ENCODE measurements around the gene HPGDS.

- no peak for TF ChIP-seq CTCF (IDR thresholded peaks at IDR 0.05; ENCODE audit: poor library complexity)
- TF ChIP-seq EZH2 (IDR thresholded peaks at IDR 0.05; ENCODE audit: borderline replicate concordance) = no peak
Observed at GRCh38 chr4:94371290-94371689, 28.7 kb upstream of the HPGDS start.
